Raji (cell line): Measurements from ENCODE around the gene PTPRN2.

Source experiments
- POLR2A ChIP-seq: IDR thresholded peaks from 2 replicates; pipeline ENCODE4 v1.6.1; 2011; ENCODE audit warnings: low read depth, low read length, control low read depth; ENCODE audit not compliant: insufficient read depth

The PTPRN2 gene

GRCh38 chr7:158570449-158571170 is 17.0 kb downstream of the PTPRN2 start:
- TF ChIP-seq POLR2A = no peak

DNA sequence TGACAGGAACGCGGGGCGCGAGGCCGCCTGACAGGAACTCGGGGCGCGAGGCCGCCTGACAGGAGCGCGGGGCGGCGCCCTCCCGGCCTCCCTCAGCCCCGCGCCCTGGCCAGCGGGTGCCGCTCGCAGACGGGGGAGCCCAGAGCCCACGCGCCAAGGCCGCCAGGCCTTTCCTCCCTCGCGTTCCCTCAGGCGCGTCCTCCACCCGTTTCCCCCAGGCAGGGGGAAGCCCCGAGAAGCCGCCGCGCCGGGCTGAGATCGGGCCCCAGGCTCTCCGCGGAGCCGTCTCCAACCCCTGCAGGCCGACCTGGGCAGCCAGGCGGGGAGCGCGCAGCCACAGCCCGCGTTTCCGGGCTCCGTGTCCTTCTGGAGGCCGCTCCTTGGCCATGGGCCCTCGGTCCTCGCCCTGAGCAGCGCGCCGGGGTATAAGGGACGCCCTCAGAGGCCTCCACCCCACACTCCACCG is 17.7 kb downstream of the PTPRN2 start:
- TF ChIP-seq POLR2A = no peak

DNA sequence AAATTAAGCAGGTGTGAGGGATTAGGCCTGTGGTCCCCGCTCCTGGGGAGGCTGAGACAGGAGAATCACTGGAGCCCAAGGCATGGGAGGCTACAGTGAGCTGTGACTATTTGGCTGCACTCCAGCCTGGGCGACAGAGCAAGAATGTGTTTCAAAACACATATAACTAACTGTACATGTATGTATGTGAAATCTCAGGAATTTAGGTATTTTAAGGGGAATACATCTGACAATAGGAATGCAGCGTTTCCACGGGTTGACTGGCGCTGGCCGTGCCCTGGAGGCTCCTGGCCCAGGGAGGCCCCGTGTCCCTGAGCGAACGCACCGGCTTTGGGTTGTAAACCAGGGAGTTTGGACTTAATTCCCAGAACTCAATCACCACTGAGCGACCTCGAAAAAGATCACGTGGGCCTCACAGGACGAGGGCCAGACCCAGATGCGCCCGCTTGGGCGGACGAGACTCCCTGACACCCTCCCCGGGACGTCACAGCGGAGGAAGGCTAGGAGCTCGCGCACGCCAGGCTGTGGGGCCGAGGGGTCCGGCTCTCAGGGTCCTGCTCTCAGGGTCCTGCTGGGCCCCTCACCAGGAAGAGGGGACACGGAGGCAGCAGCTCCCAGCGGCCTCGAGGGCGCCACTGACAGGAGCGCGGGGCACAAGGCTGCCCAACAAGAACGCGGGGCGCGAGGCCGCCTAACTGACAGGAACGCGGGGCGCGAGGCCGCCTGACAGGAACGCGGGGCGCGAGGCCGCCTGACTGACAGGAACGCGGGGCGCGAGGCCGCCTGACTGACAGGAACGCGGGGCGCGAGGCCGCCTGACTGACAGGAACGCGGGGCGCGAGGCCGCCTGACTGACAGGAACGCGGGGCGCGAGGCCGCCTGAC is 18.4 kb downstream of the PTPRN2 start:
- no peak for TF ChIP-seq POLR2A

- no peak for TF ChIP-seq POLR2A
Measured at GRCh38 chr7:158567153-158567603, 20.4 kb downstream of the PTPRN2 start.

DNA sequence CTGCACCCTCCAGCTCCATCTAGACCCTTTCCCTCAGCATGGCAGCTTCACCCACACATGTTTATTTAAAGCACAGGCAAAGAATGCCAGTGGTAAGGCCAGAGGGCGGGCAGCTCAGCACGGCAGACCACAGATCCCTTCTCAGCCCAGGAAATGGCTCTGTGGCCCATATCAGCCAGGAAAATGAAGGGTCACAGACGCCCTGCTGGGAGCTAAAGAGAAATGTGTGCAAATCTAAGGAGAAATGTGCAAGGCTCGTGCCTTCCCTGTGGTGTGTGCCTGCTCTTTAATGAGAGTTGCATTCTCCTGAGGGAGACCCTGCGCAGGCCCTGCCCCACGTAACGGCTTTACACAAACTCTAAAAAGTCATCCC is 23.0 kb downstream of the PTPRN2 start:
- no peak for TF ChIP-seq POLR2A

GRCh38 chr7:158563911-158564662 is 23.5 kb downstream of the PTPRN2 start:
- no peak for TF ChIP-seq POLR2A

- no peak for TF ChIP-seq POLR2A
Measured at GRCh38 chr7:158563051-158563450, 24.6 kb downstream of the PTPRN2 start.

- TF ChIP-seq POLR2A = no peak
Measured at GRCh38 chr7:158562517-158562916, 25.1 kb downstream of the PTPRN2 start.

GRCh38 chr7:158561659-158562058 is 26.0 kb downstream of the PTPRN2 start:
- TF ChIP-seq POLR2A = no peak

DNA sequence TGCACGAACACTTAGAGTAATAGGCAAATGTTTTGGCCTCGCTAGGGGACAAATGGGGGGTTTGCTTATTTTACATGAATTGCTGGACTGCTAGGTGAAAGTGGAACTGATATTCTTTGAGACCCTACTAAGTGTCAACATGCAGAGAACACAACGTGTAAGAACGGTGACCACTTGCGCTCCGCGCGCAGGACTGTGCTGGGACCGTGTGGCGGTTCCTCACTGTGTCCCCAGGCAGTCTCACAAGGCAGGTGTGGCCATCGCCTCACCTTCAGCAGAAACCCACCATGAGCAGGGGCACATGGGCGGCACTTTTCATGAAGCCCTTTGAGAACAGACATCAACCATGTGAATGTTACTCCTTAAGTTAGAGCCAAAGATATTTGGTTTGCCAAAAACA is 27.2 kb downstream of the PTPRN2 start:
- TF ChIP-seq POLR2A = no peak

GRCh38 chr7:158559356-158559755 is 28.3 kb downstream of the PTPRN2 start:
- no peak for TF ChIP-seq POLR2A

DNA sequence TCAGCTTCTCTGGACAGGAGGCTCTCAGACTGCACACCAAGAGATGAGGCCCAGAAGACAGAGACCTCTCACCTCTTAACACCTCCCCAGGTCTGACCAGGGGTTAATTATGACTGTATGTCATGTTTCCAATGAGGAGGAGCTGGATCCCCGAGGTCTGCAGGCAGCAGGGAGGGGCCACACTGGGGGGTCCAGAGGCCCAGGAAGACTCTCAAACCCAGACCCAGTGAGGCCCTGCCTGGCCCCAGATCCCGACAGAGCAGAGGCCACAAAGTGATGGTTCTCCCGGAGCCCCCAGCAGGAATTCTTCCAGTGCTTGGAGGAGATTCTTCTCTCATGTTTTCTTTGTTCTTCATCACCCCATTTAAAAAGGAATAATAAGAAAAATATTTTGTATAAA is 28.8 kb downstream of the PTPRN2 start:
- no peak for TF ChIP-seq POLR2A

DNA sequence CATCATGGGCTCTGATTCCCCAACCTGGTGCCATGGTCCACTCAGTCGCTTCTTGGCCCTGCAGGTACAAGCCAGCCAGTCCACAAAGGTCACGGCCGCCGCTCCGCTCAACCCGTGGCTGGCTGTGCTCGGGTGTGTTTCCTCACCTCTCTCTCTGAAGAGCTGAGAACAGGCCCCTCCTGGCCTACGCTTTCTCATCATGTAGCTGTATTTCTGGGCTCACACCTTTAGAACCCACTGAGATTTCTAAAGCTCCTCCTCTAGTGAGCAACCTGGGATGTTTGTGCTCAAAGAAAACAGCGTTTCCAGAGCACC is 30.2 kb downstream of the PTPRN2 start:
- no peak for TF ChIP-seq POLR2A

- no peak for TF ChIP-seq POLR2A
Measured at GRCh38 chr7:158556721-158557440, 30.7 kb downstream of the PTPRN2 start.

DNA sequence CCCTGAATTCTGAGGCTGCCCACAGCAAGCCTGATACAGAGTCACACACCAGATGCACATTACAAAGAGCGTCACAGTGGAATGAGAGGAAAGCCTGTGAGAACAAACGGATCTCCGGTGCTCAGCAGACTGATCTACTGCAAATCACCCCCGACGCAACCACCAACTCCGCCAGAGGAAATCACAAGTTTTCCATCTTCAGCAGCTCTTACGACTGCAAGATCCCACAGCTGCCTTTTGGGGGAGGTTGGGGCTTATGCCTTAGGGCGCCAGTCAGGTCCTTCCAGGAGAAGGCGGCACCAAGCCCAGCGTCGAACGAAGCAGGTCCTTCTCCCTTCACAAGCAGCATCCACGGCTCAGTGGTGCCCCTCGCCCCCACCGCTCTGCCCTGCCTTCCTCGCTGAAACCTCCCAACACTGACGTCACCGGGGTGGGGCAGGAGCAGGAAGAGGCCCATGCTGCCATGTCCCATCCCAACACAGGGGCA is 32.5 kb downstream of the PTPRN2 start:
- no peak for TF ChIP-seq POLR2A
